OCI-LY3 (cell line): Measurements from ENCODE around the gene CSRP1.

Experiments
- CTCF ChIP-seq: fragments of 200-600, 300-600 bp; sonication (generic); IDR thresholded peaks from 2 replicates; pipeline ENCODE4 v1.5.1; 2014; ENCODE audit warnings: antibody characterized with exemption, low read length, low read depth
- EZH2phosphoT487 ChIP-seq: fragments of 200-600 bp; shearing (Covaris generic); IDR thresholded peaks from 2 replicates; pipeline ENCODE4 v1.6.1; 2018; ENCODE audit warnings: antibody characterized with exemption, mixed run types, low read depth

- TF ChIP-seq CTCF (no peak), EZH2phosphoT487 (no peak)
Measured at GRCh38 chr1:201469645-201470074, 37.3 kb downstream of the CSRP1 start.
